HT-29 (cell line): Measurements from ENCODE around the gene CSTB. TPM values are rescaled to one million over a fixed set of nuclear protein-coding genes. Genes with fewer than 3 reads are reported as not detected.

ENCODE experiments used
- DNase-seq: peaks from one replicate; pipeline ENCODE4 v3.0.0-alpha.2; 2015; ENCODE audit warnings: low spot score
- small RNA-seq: library from RNA; depleted of rRNA; stranded (forward); fragments of <200 nt; gene quantifications from one replicate; pipeline ENCODE3, GENCODE V24; 2014
- total RNA-seq: library from RNA; depleted of rRNA; stranded (reverse); fragments of >200 nt; shearing (Covaris generic); gene quantifications from 2 replicates; pipeline ENCODE4 v1.2.3, GENCODE V29; 2014; rRNA removed

CSTB gene
- total RNA-seq, 1 experiment from 2014 or later, result 55.0 TPM

- peak; percentile 37 for DNase-seq
Measured at GRCh38 chr21:43733529-43734071, 42.5 kb downstream of the CSTB start.

GRCh38 chr21:43733060-43733459 lies 43.0 kb downstream of the CSTB start:
- DNase-seq, result no peak

- no peak for DNase-seq
Measured at GRCh38 chr21:43731891-43732711, 44.0 kb downstream of the CSTB start.

- DNase-seq, result peak; percentile 38
Measured at GRCh38 chr21:43731476-43731875, 44.6 kb downstream of the CSTB start.

- DNase-seq, result peak; percentile 88
Measured at GRCh38 chr21:43728467-43729390, 47.4 kb downstream of the CSTB start.

GRCh38 chr21:43728154-43728466 lies 48.0 kb downstream of the CSTB start:
- no peak for DNase-seq

GRCh38 chr21:43727519-43728153 lies 48.5 kb downstream of the CSTB start:
- peak; percentile 48 for DNase-seq

GRCh38 chr21:43726686-43727518 lies 49.2 kb downstream of the CSTB start:
- peak; percentile 59 for DNase-seq

Small RNA genes lying within 50 kb of the gene (small RNA-seq; reads per million reads assigned to genes)
- not detected for gene AP001052.1

Other genes starting within 250 kb of the CSTB start
- 0.13 and 0.56 TPM in 2 replicates for gene HSF2BP, start 116.8 kb downstream of the CSTB start, total RNA-seq
- 19.4 and 20.0 TPM in 2 replicates for gene RRP1B, start 116.7 kb downstream of the CSTB start, total RNA-seq
- gene PDXK, start 57.2 kb downstream of the CSTB start, total RNA-seq, result 193 and 219 TPM in 2 replicates
- 36.4 and 39.3 TPM in 2 replicates for gene RRP1, start 13.3 kb upstream of the CSTB start, total RNA-seq
- 31.6 and 39.6 TPM in 2 replicates for gene AGPAT3, start 88.9 kb upstream of the CSTB start, total RNA-seq
- gene TRAPPC10, start 236.0 kb upstream of the CSTB start, total RNA-seq, result 16.6 and 19.0 TPM in 2 replicates